DOHH2 (cell line): ENCODE results near the gene TMEM107.

Experiments
- EZH2phosphoT487 ChIP-seq: fragments of 200-600 bp; sonication (generic); IDR thresholded peaks from 2 replicates; pipeline ENCODE4 v1.6.1; 2017; ENCODE audit warnings: borderline replicate concordance, mild to moderate bottlenecking, antibody characterized with exemption, low read length, moderate library complexity, mixed read lengths
- TF ChIP-seq, protein P1 (sequence below): fragments of 200-600 bp; sonication (generic); IDR thresholded peaks from one replicate; pipeline ENCODE4 v1.5.1; 2014; ENCODE audit warnings: antibody characterized with exemption, mild to moderate bottlenecking, low read depth, low read length; ENCODE audit not compliant: poor library complexity, severe bottlenecking

DNA sequence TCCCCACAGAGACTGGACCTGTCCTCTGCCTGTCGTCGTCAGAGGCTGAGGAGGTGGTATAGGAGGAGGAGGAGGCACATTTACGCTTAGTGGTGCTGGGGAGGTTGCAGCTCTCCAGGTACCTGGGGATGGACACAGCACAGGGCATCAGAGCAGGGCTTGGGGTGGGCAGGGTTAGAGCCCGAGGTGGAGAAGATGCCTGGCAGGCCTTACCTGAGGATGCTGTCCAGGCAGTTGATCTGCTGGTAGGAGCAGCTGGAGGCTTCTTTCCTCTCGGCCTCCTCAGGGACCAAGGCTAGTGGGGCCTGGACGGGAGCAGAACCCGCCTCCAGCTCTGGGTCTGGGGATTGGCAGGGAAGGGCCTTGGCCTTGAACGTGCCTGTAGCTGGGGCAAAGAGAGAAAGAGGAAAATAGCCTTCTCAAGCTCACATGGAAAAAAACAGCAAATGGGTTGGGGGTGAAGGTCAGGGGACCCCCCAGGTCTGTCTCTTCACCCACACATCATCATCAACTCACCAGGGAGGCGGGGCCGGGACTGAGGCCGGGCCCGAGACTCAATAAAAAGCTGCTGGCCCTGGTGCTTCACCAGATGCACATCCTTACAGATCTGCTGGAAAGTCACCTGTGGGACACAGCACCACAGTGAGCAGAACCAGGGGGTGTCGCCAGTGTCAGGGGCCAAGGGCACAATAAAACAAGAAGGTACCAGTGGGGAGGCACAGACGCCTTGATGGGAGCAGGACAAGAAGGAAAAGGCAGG is 29.6 kb downstream of the TMEM107 start:
- TF ChIP-seq, protein P1, sequence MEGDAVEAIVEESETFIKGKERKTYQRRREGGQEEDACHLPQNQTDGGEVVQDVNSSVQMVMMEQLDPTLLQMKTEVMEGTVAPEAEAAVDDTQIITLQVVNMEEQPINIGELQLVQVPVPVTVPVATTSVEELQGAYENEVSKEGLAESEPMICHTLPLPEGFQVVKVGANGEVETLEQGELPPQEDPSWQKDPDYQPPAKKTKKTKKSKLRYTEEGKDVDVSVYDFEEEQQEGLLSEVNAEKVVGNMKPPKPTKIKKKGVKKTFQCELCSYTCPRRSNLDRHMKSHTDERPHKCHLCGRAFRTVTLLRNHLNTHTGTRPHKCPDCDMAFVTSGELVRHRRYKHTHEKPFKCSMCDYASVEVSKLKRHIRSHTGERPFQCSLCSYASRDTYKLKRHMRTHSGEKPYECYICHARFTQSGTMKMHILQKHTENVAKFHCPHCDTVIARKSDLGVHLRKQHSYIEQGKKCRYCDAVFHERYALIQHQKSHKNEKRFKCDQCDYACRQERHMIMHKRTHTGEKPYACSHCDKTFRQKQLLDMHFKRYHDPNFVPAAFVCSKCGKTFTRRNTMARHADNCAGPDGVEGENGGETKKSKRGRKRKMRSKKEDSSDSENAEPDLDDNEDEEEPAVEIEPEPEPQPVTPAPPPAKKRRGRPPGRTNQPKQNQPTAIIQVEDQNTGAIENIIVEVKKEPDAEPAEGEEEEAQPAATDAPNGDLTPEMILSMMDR = no peak
- no peak for TF ChIP-seq EZH2phosphoT487
